SK-N-SH treated with all-trans-retinoic acid at 6 μM for 48 hours (cell line): Measurements from ENCODE around the gene CADM1.

Experiments used
- ATAC-seq: fragments of 200-7000 bp; cut with Tn5 transposase; 3 replicates; pipeline ENCODE4 v1.9.1; 2020; ENCODE audit warnings: mild to moderate bottlenecking, moderate library complexity
- ARNTL ChIP-seq: fragments of 450-650 bp; formaldehyde crosslinking; IDR thresholded peaks from 2 replicates; pipeline ENCODE4 v1.5.0; 2020; ENCODE audit warnings: low read depth, mild to moderate bottlenecking, moderate library complexity, borderline replicate concordance
- BACH2 ChIP-seq: fragments of 250-450 bp; sonication (Bioruptor Pico); IDR thresholded peaks from 2 replicates; pipeline ENCODE4 v1.9.0; 2021; ENCODE audit warnings: mild to moderate bottlenecking, borderline replicate concordance
- CSDC2 ChIP-seq: fragments of 250-450 bp; sonication (Bioruptor Pico); IDR thresholded peaks from 2 replicates; pipeline ENCODE4 v1.5.0; 2020; ENCODE audit warnings: mild to moderate bottlenecking, moderate library complexity
- ISL1 ChIP-seq: fragments of 250-450 bp; sonication (Bioruptor Pico); IDR thresholded peaks from 2 replicates; pipeline ENCODE4 v2.1.2; 2022; ENCODE audit warnings: mild to moderate bottlenecking, moderate library complexity
- OSR1 ChIP-seq: fragments of 250-450 bp; sonication (Bioruptor Pico); IDR thresholded peaks from 2 replicates; pipeline ENCODE4 v1.8.0; 2022; ENCODE audit warnings: moderate library complexity, mild to moderate bottlenecking, inconsistent platforms
- PPARA ChIP-seq: fragments of 250-450 bp; sonication (Bioruptor Pico); IDR thresholded peaks from 2 replicates; pipeline ENCODE4 v1.5.0; 2020; ENCODE audit warnings: mild to moderate bottlenecking, borderline replicate concordance
- SNAI2 ChIP-seq: fragments of 250-450 bp; sonication (Bioruptor Pico); IDR thresholded peaks from 2 replicates; pipeline ENCODE4 v1.5.0; 2020; ENCODE audit warnings: mild to moderate bottlenecking, moderate library complexity
- TCF4 ChIP-seq: fragments of 250-450 bp; sonication (Bioruptor Pico); IDR thresholded peaks from 2 replicates; pipeline ENCODE4 v1.8.0; 2021; ENCODE audit warnings: mild to moderate bottlenecking, moderate library complexity, borderline replicate concordance
- TOX ChIP-seq: fragments of 250-450 bp; sonication (Bioruptor Pico); IDR thresholded peaks from 2 replicates; pipeline ENCODE4 v1.8.0; 2021; ENCODE audit warnings: mild to moderate bottlenecking, moderate library complexity, borderline replicate concordance
- ZC3H10 ChIP-seq: fragments of 250-450 bp; sonication (Bioruptor Pico); IDR thresholded peaks from 2 replicates; pipeline ENCODE4 v1.5.1; 2021; ENCODE audit warnings: mild to moderate bottlenecking, moderate library complexity
- ZFP3 ChIP-seq: fragments of 250-450 bp; sonication (Bioruptor Pico); IDR thresholded peaks from 2 replicates; pipeline ENCODE4 v1.5.0; 2020; ENCODE audit warnings: mild to moderate bottlenecking, moderate library complexity
- ZNF565 ChIP-seq: fragments of 450-650 bp; formaldehyde crosslinking; conservative IDR thresholded peaks from 2 replicates; pipeline ENCODE4 v1.5.0; 2020; ENCODE audit warnings: low read depth, mild to moderate bottlenecking, moderate library complexity
- ZNF70 ChIP-seq: fragments of 450-650 bp; formaldehyde crosslinking; IDR thresholded peaks from 2 replicates; pipeline ENCODE4 v1.5.0; 2020; ENCODE audit warnings: mild to moderate bottlenecking, moderate library complexity
- ZNF8 ChIP-seq: fragments of 450-650 bp; formaldehyde crosslinking; IDR thresholded peaks from 2 replicates; pipeline ENCODE4 v1.5.0; 2020; ENCODE audit warnings: mild to moderate bottlenecking, moderate library complexity
- TF ChIP-seq, protein P1 (sequence below): fragments of 250-450 bp; sonication (Bioruptor Pico); IDR thresholded peaks from 2 replicates; pipeline ENCODE4 v1.8.0; 2021; ENCODE audit warnings: low read depth, mild to moderate bottlenecking, moderate library complexity, borderline replicate concordance
- TF ChIP-seq, protein P2 (sequence below): fragments of 250-450 bp; sonication (Bioruptor Pico); IDR thresholded peaks from 2 replicates; pipeline ENCODE4 v1.5.1; 2021; ENCODE audit warnings: mild to moderate bottlenecking, moderate library complexity
- TF ChIP-seq, protein P3 (sequence below): fragments of 250-450 bp; sonication (Bioruptor Pico); IDR thresholded peaks from 2 replicates; pipeline ENCODE4 v1.8.0; 2020; ENCODE audit warnings: mild to moderate bottlenecking, moderate library complexity, borderline replicate concordance
- TF ChIP-seq, protein P4 (sequence below): fragments of 250-450 bp; sonication (Bioruptor Pico); IDR thresholded peaks from 2 replicates; pipeline ENCODE4 v1.5.1; 2020; ENCODE audit warnings: low read depth, mild to moderate bottlenecking, moderate library complexity
- TF ChIP-seq, protein P5 (sequence below): fragments of 250-450 bp; sonication (Bioruptor Pico); IDR thresholded peaks from 2 replicates; pipeline ENCODE4 v1.5.0; 2020; ENCODE audit warnings: mild to moderate bottlenecking, moderate library complexity

Gene CADM1

DNA sequence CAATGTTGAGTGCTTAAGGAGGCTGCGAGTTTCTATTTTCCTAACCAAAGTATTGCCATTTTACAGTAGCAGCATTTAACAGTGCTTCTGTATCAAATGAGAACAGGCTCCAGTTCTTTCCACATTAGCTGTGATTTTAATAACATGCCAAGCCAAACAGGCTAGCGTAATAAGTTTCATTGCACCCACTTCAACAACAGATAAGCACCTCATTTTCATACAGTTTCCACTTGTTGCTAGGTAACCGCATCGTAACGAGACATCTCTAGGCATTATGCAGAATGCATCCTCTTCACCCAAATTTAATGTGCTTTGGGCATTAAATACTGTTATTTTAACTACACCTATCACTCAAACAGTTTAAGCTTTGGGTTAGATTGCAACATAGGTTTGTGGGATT, 79.0 kb downstream of the CADM1 start:
- ATAC-seq = no peak
- TF ChIP-seq TCF4 (CRISPR knock-in tag) (no peak), CSDC2 (CRISPR knock-in tag) (no peak), SNAI2 (CRISPR knock-in tag) (no peak), BACH2 (CRISPR knock-in tag) (no peak), ZNF70 (no peak), ZFP3 (no peak), PPARA (no peak), ARNTL (no peak), ZNF565 (no peak), ZC3H10 (CRISPR knock-in tag) (no peak), OSR1 (CRISPR knock-in tag) (no peak), TOX (no peak), ZNF8 (CRISPR knock-in tag) (no peak), ISL1 (CRISPR knock-in tag) (no peak)
- TF ChIP-seq, protein P1, sequence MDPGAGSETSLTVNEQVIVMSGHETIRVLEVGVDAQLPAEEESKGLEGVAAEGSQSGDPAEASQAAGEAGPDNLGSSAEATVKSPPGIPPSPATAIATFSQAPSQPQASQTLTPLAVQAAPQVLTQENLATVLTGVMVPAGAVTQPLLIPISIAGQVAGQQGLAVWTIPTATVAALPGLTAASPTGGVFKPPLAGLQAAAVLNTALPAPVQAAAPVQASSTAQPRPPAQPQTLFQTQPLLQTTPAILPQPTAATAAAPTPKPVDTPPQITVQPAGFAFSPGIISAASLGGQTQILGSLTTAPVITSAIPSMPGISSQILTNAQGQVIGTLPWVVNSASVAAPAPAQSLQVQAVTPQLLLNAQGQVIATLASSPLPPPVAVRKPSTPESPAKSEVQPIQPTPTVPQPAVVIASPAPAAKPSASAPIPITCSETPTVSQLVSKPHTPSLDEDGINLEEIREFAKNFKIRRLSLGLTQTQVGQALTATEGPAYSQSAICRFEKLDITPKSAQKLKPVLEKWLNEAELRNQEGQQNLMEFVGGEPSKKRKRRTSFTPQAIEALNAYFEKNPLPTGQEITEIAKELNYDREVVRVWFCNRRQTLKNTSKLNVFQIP (CRISPR knock-in tag) = no peak
- TF ChIP-seq, protein P2, sequence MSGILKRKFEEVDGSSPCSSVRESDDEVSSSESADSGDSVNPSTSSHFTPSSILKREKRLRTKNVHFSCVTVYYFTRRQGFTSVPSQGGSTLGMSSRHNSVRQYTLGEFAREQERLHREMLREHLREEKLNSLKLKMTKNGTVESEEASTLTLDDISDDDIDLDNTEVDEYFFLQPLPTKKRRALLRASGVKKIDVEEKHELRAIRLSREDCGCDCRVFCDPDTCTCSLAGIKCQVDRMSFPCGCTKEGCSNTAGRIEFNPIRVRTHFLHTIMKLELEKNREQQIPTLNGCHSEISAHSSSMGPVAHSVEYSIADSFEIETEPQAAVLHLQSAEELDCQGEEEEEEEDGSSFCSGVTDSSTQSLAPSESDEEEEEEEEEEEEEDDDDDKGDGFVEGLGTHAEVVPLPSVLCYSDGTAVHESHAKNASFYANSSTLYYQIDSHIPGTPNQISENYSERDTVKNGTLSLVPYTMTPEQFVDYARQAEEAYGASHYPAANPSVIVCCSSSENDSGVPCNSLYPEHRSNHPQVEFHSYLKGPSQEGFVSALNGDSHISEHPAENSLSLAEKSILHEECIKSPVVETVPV (CRISPR knock-in tag) = no peak
- TF ChIP-seq, protein P3, sequence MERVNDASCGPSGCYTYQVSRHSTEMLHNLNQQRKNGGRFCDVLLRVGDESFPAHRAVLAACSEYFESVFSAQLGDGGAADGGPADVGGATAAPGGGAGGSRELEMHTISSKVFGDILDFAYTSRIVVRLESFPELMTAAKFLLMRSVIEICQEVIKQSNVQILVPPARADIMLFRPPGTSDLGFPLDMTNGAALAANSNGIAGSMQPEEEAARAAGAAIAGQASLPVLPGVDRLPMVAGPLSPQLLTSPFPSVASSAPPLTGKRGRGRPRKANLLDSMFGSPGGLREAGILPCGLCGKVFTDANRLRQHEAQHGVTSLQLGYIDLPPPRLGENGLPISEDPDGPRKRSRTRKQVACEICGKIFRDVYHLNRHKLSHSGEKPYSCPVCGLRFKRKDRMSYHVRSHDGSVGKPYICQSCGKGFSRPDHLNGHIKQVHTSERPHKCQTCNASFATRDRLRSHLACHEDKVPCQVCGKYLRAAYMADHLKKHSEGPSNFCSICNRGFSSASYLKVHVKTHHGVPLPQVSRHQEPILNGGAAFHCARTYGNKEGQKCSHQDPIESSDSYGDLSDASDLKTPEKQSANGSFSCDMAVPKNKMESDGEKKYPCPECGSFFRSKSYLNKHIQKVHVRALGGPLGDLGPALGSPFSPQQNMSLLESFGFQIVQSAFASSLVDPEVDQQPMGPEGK (CRISPR knock-in tag) = no peak
- TF ChIP-seq, protein P4, sequence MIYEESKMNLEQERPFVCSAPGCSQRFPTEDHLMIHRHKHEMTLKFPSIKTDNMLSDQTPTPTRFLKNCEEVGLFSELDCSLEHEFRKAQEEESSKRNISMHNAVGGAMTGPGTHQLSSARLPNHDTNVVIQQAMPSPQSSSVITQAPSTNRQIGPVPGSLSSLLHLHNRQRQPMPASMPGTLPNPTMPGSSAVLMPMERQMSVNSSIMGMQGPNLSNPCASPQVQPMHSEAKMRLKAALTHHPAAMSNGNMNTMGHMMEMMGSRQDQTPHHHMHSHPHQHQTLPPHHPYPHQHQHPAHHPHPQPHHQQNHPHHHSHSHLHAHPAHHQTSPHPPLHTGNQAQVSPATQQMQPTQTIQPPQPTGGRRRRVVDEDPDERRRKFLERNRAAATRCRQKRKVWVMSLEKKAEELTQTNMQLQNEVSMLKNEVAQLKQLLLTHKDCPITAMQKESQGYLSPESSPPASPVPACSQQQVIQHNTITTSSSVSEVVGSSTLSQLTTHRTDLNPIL (CRISPR knock-in tag) = no peak
- TF ChIP-seq, protein P5, sequence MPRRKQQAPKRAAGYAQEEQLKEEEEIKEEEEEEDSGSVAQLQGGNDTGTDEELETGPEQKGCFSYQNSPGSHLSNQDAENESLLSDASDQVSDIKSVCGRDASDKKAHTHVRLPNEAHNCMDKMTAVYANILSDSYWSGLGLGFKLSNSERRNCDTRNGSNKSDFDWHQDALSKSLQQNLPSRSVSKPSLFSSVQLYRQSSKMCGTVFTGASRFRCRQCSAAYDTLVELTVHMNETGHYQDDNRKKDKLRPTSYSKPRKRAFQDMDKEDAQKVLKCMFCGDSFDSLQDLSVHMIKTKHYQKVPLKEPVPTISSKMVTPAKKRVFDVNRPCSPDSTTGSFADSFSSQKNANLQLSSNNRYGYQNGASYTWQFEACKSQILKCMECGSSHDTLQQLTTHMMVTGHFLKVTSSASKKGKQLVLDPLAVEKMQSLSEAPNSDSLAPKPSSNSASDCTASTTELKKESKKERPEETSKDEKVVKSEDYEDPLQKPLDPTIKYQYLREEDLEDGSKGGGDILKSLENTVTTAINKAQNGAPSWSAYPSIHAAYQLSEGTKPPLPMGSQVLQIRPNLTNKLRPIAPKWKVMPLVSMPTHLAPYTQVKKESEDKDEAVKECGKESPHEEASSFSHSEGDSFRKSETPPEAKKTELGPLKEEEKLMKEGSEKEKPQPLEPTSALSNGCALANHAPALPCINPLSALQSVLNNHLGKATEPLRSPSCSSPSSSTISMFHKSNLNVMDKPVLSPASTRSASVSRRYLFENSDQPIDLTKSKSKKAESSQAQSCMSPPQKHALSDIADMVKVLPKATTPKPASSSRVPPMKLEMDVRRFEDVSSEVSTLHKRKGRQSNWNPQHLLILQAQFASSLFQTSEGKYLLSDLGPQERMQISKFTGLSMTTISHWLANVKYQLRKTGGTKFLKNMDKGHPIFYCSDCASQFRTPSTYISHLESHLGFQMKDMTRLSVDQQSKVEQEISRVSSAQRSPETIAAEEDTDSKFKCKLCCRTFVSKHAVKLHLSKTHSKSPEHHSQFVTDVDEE = no peak

DNA sequence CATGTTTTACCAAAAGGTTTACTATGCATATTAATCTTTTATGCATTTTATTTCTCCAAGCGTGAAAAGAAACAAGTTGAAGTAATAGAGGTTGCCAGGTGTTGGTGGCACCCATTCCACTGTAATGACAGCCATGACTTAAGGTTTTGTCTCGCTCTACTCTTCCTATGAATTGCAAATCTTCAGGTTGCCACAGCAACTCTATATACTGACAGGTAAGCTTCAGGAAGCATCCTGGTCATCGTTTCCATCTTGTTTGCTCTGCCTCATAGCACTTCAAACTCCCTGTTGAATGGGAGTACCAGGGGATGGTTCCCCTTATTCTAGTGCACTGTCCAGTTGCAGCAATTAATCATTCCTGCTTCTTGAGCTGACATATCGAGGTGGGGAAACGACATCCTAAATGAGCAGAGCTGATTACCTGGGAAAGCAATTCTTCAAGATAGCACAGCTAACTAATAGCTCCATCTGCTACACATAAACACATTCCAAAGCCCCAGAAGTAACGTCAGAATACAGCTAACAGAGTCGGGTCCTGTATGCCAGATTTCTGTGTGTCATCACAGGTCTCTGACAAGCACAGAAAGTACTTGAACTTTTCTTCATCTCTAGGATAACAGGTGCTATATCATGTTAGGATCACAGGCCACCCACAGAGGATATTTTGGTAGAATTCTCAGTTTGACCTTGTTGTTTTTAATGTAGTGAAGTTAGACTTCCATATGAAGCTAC, 80.3 kb downstream of the CADM1 start:
- no peak for ATAC-seq
- TF ChIP-seq ZNF565 = no peak
- TF ChIP-seq SNAI2 (CRISPR knock-in tag) = 0 out of 2 replicates have a peak, but pooled peaks have one; percentile 19
- TF ChIP-seq, protein P5 = peak; percentile 20; the same call in 1 of the 2 replicates
- peak; percentile 40 for TF ChIP-seq ISL1 (CRISPR knock-in tag)
- TF ChIP-seq TOX = no peak
